Measurements from ENCODE around the gene TBC1D22B.

- TF ChIP-seq CTCF (IDR thresholded peaks at IDR 0.05) (no peak), POLR2A (IDR thresholded peaks at IDR 0.05) (no peak)
Measured at GRCh38 chr6:37293426-37293825, 35.9 kb downstream of the TBC1D22B start.
